Activated CD8-positive, alpha-beta memory T cell treated with anti-CD3 and anti-CD28 coated beads for 24 hours (primary cell): ENCODE results near the gene SLC12A8.

ENCODE experiments used
- DNase-seq: peaks from one replicate; pipeline ENCODE4 v3.0.0-alpha.2; 2020

The SLC12A8 gene

GRCh38 chr3:125069968-125070745 is 142.4 kb downstream of the SLC12A8 start:
- no peak for DNase-seq

- no peak for DNase-seq
Observed at GRCh38 chr3:125069452-125069851, 143.1 kb downstream of the SLC12A8 start.

GRCh38 chr3:125068265-125068664 is 144.3 kb downstream of the SLC12A8 start:
- DNase-seq, result no peak

- no peak for DNase-seq
Observed at GRCh38 chr3:125067225-125067624, 145.3 kb downstream of the SLC12A8 start.

- DNase-seq, result no peak
Observed at GRCh38 chr3:125062904-125063618, 149.5 kb downstream of the SLC12A8 start.

- no peak for DNase-seq
Observed at GRCh38 chr3:125061646-125062045, 150.9 kb downstream of the SLC12A8 start.

- no peak for DNase-seq
Observed at GRCh38 chr3:125061170-125061569, 151.4 kb downstream of the SLC12A8 start.

- DNase-seq, result no peak
Observed at GRCh38 chr3:125059488-125060245, 152.9 kb downstream of the SLC12A8 start.

GRCh38 chr3:125058959-125059358 is 153.6 kb downstream of the SLC12A8 start:
- DNase-seq, result no peak

- no peak for DNase-seq
Observed at GRCh38 chr3:125058529-125058928, 154.0 kb downstream of the SLC12A8 start.

GRCh38 chr3:125057186-125057850 is 155.2 kb downstream of the SLC12A8 start:
- DNase-seq, result no peak

GRCh38 chr3:125055913-125056745 is 156.4 kb downstream of the SLC12A8 start, which contains the start of gene HEG1:
TSS of gene HEG1 (minus strand) at chr3:125055997. CDS start at chr3:125055890, 107 bp downstream.
- DNase-seq, result peak; percentile 89

GRCh38 chr3:125055331-125055912 is 157.1 kb downstream of the SLC12A8 start:
- peak; percentile 71 for DNase-seq

- no peak for DNase-seq
Observed at GRCh38 chr3:125054449-125055329, 157.9 kb downstream of the SLC12A8 start.

- no peak for DNase-seq
Observed at GRCh38 chr3:125054062-125054448, 158.5 kb downstream of the SLC12A8 start.

- no peak for DNase-seq
Observed at GRCh38 chr3:125053304-125053699, 159.2 kb downstream of the SLC12A8 start.

- no peak for DNase-seq
Observed at GRCh38 chr3:125052624-125053303, 159.8 kb downstream of the SLC12A8 start.

GRCh38 chr3:125051715-125052581 is 160.6 kb downstream of the SLC12A8 start:
- DNase-seq, result peak; percentile 84

GRCh38 chr3:125051205-125051604 is 161.3 kb downstream of the SLC12A8 start:
- no peak for DNase-seq
